ENCODE results near the gene BAMBI.

Gene BAMBI

DNA sequence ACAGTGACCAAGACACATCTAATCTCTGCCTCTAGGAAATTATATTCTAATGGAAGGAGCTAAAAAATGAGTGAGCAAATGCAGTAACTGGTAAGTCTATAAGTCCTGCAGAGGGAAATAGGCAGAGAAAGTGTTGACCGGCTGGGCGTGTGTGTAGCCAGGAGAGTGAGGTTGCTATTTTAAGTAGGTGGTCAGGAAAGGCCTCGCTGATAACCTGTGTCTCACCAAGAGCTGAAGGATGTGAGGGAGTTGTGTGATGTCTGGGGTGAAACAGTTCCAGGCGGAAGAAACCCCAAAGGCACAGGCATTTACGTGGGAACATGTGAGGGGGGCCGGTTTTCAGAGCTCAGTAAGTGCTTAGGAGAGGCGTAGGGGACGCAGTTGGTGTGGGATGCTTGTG, 54.8 kb downstream of the BAMBI start:
- H3K27ac ChIP-seq, result no peak overlapping the region
- TF ChIP-seq CTCF (conservative IDR thresholded peaks at IDR 0.05), result no peak
